ENCODE results near the gene NEDD4L. TPM values are rescaled to one million over a fixed set of nuclear protein-coding genes. Genes with fewer than 3 reads are reported as not detected.

NEDD4L gene
- total RNA-seq, 4 donors from 2014 or later: 22.7 to 39.9 (median 34.7) TPM

GRCh38 chr18:58140387-58141325 is 96.6 kb downstream of the NEDD4L start:
- Histone ChIP-seq H3K27ac (replicated peaks in 1 of 4) (no peak overlapping the region), H3K27me3 (no peaks in the 10 kb centered on the region), H3K9me3 (no peaks in the 10 kb centered on the region), H3K36me3 (no peaks in the 10 kb centered on the region), H3K4me1 (peaks cover 0 to 13% (median 5%) of the 10 kb centered on the region in 4 donors), H3K4me3 (no peak overlapping the region)
- 84% methylated on average over 12 of the region's 12 CpGs for WGBS
- no peak for DNase-seq (ENCODE audit: extremely low spot score)
- no peak for TF ChIP-seq CTCF (IDR thresholded peaks at IDR 0.05)
- intact Hi-C loops (cut with DNase I): no loop called here

GRCh38 chr18:58143386-58143785 is 99.4 kb downstream of the NEDD4L start:
- H3K27ac ChIP-seq (replicated peaks in 1 of 4): no peak overlapping the region
- intact Hi-C loops (cut with DNase I): no loop called here
- WGBS: 51% methylated on average over 11 of the region's 11 CpGs

DNA sequence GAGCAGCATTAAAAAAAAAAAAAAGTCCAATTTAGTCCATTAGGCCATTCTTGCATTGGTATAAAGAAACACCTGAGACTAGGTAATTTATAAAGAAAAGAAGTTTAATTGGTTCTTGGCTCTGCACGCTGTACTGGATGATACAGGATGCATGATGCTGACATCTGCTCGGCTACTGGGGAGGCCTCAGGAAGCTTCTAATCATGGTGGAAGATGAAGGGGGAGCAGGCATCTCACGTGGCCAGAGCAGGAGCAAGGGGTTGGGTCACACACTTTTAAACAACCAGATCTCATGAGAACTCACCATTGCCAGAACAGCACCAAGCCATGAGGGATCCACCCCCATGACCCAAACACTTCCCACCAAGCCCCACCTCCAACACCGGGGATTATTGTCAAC is 100.1 kb downstream of the NEDD4L start:
- intact Hi-C loops (cut with DNase I): no loop called here

More at GRCh38 chr18:58143386-58143785, 99.4 kb downstream of the NEDD4L start:
- H3K27me3 ChIP-seq: no peaks in the 10 kb centered on the region
- no peaks in the 10 kb centered on the region for H3K9me3 ChIP-seq
- no peak overlapping the region for H3K4me3 ChIP-seq
- DNase-seq (ENCODE audit: extremely low spot score): no peak
- TF ChIP-seq POLR2A (IDR thresholded peaks at IDR 0.05; ENCODE audit: low read depth) (no peak), EP300 (IDR thresholded peaks at IDR 0.05) (no peak), POLR2AphosphoS5 (IDR thresholded peaks at IDR 0.05) (no peak), CTCF (IDR thresholded peaks at IDR 0.05) (no peak)
- peaks cover 0 to 24% (median 19%) of the 10 kb centered on the region in 4 donors for H3K4me1 ChIP-seq
- H3K36me3 ChIP-seq: no peaks in the 10 kb centered on the region

GRCh38 chr18:58144671-58145285 is 100.8 kb downstream of the NEDD4L start:
- Histone ChIP-seq H3K4me1 (peaks cover 0 to 33% (median 25%) of the 10 kb centered on the region in 4 donors), H3K36me3 (no peaks in the 10 kb centered on the region), H3K27ac (replicated peaks in 1 of 4) (no peak overlapping the region), H3K4me3 (no peak overlapping the region), H3K9me3 (no peaks in the 10 kb centered on the region), H3K27me3 (no peaks in the 10 kb centered on the region)
- intact Hi-C loops (cut with DNase I): no loop called here
- TF ChIP-seq EP300 (IDR thresholded peaks at IDR 0.05): no peak
- TF ChIP-seq POLR2A (IDR thresholded peaks at IDR 0.05; ENCODE audit: low read depth): no peak
- TF ChIP-seq POLR2AphosphoS5 (IDR thresholded peaks at IDR 0.05): no peak
- no peak for TF ChIP-seq CTCF (IDR thresholded peaks at IDR 0.05)
- no peak for DNase-seq (ENCODE audit: extremely low spot score)
- WGBS: over 99% methylated on average over 8 of the region's 10 CpGs

More for the DNA sequence above, 100.1 kb downstream of the NEDD4L start:
- no peak overlapping the region for H3K4me3 ChIP-seq
- no peaks in the 10 kb centered on the region for H3K27me3 ChIP-seq
- H3K4me1 ChIP-seq: peaks cover 0 to 31% (median 24%) of the 10 kb centered on the region in 4 donors
- no peak for DNase-seq (ENCODE audit: extremely low spot score)
- H3K36me3 ChIP-seq: no peaks in the 10 kb centered on the region
- WGBS: 88% methylated on average over 3 of the region's 4 CpGs
- no peak for TF ChIP-seq CTCF (IDR thresholded peaks at IDR 0.05)
- TF ChIP-seq POLR2AphosphoS5 (IDR thresholded peaks at IDR 0.05): no peak
- no peak for TF ChIP-seq EP300 (IDR thresholded peaks at IDR 0.05)
- TF ChIP-seq POLR2A (IDR thresholded peaks at IDR 0.05; ENCODE audit: low read depth): no peak
- no peak overlapping the region for H3K27ac ChIP-seq (replicated peaks in 1 of 4)
- H3K9me3 ChIP-seq: no peaks in the 10 kb centered on the region

All from esophagus muscularis mucosa (tissue), 4 donors.